Endothelial cell of umbilical vein (primary cell): ENCODE results near the gene AMFR.

Source experiments
- CTCF ChIP-seq, 2 donors: IDR thresholded peaks; 1 replicate in 1 of 2; 2 replicates in 1 of 2; pipeline ENCODE4 v1.5.1; 2011; ENCODE audit warnings: low read length in 2 of 2, mild to moderate bottlenecking in 2 of 2, moderate library complexity in 2 of 2, control low read depth in 1 of 2, inconsistent platforms in 1 of 2, low read depth in 1 of 2; ENCODE audit not compliant: insufficient read depth in 1 of 2; ENCODE audit errors: extremely low read depth in 1 of 2
- JUN ChIP-seq: IDR thresholded peaks from 2 replicates; pipeline ENCODE4 v1.6.1; 2011; ENCODE audit warnings: borderline replicate concordance, low read depth; ENCODE audit not compliant: insufficient read length, insufficient read depth
- POLR2A ChIP-seq: IDR thresholded peaks from 2 replicates; pipeline ENCODE4 v1.6.1; 2012; ENCODE audit warnings: low read depth, mild to moderate bottlenecking, control low read depth, low read length
- POLR2AphosphoS5 ChIP-seq: IDR thresholded peaks from 2 replicates; pipeline ENCODE4 v1.6.1; 2012; ENCODE audit warnings: low read depth, mild to moderate bottlenecking, control low read depth, low read length, moderate library complexity; ENCODE audit not compliant: insufficient read depth

GRCh38 chr16:56364865-56365264, 60.5 kb downstream of the AMFR start:
- TF ChIP-seq CTCF (IDR thresholded peaks at IDR 0.05; ENCODE audit: extremely low read depth in 1 of 2, insufficient read depth in 1 of 2, low read depth in 1 of 2, low read length in 2 of 2): no peak
- TF ChIP-seq POLR2A: no peak
- no peak for TF ChIP-seq POLR2AphosphoS5
- no peak for TF ChIP-seq JUN
